Erythroblast (primary cell): Measurements from ENCODE around the gene SLC39A13.

Source experiments
- DNase-seq, 2 experiments: peaks; one replicate each; lab custom pipeline; 2025; lab: John Stamatoyannopoulos, UW
- GATA1 ChIP-seq: IDR thresholded peaks from 2 replicates; pipeline ENCODE4 v1.6.1; 2011; ENCODE audit warnings: low read depth, mild to moderate bottlenecking, control low read depth, low read length, moderate library complexity
- POLR2A ChIP-seq: IDR thresholded peaks from 2 replicates; pipeline ENCODE4 v1.6.1; 2011; ENCODE audit warnings: mild to moderate bottlenecking, low read length

SLC39A13 gene

DNA sequence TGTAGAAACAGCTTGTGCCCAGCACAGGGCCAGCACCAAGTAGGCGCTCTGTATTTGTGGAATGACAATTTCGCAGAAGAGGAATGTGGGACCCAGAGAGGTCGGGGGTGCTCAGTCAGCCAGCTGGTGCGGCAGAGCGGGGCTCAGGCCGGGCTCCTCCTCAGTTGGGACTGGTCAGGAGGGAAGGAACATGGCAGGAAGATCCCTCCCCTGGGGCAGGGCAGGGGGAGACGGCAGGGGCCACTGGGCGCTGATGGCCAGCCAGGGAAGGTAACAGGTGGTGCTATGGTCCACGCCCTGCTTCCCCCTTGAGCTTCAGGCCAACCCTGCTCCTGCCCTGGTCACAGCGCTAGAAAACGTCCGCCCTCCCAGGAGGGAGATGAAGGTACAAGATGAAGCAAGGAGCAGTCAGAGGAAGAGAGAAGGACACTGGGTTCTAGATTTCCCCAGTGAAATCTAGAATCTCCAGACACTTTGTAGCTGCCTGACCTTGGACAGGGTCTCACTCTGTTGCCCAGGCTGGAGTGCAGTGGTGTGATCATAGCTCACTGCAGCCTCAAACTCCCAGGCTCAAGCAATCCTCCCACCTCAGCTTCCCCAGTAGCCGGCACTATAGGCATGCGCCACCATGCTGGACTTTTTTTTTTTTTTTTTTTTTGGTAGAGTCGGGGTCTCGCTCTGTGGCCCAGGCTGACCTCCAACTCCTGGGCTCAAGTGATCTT lies 16.5 kb upstream of the SLC39A13 start:
- TF ChIP-seq POLR2A (no peak), GATA1 (no peak)
- DNase-seq: no peak

DNA sequence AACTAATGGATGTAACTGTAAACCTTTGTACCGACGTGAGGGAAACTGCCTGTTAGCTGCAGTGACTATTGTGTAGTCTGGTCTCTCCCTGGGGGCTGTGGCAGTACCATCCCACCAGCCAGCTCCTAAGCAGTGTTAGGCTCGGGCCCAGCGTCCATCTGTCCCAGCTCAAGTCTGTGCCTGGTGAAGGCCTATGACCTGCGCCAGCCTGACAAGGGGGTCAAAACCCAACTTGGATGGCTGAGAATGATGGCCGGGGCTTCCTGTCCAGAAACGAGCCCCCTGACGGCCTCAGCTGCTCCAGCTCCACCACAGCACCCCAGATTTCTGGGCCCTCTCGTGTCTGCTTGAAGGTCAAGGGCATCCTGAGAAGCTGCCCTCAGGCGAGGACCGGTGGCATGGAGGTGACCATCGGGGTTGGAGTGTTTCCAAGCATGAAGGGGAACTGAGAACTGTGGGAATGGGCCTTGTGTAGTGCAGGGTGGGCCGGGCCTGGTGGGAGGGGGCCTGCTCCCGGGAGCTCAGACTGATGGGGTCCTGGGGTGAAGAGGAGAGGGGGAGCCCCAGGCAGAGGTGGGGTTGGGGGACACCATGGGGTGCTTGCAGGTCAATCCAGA lies 15.7 kb upstream of the SLC39A13 start:
- TF ChIP-seq GATA1 (no peak), POLR2A (no peak)
- DNase-seq: no peak

DNA sequence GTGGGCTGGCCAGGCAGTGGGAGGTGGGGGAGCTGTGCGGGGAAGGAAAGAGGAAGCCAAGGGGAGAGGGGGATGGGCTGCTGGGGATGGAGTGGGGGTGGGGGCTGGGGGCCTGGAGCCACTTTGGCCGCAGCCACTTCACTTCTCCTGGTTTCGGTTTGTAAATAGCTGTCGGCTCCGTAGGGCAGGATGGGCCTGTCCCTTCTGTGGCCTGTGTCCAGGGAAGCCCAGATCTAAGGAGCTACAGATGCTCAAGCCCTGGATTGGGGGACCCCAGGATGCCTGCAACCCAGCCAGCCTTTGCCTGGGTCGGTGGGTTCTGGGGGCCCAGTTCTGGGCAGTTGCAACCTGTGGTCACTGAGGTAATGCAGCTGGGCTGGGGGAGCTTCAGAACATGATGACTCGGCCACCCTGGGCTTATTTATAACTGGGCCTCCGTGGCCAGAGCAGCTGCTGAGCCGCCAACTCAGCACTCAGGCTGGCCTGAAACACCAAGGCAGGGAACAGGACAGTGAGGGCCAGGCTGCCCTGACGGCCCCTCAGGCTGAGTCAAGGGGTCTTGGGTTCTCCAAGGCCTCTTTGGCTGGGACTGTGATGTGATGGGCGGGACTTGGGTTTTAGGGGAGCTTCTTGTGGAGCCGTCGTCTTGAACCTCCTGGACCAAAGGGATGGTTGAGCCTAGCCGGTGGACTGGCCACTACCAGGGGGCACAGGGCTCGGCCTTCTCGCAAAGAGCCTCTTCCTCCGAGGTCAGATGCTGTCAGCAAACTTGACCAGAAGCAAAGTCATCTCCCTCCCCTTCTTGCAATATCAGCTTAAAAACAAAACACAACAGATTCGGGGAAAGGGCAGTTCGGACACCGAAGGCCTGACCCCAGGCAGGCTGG lies 15.0 kb upstream of the SLC39A13 start:
- no peak for DNase-seq
- TF ChIP-seq POLR2A: no peak
- no peak for TF ChIP-seq GATA1

DNA sequence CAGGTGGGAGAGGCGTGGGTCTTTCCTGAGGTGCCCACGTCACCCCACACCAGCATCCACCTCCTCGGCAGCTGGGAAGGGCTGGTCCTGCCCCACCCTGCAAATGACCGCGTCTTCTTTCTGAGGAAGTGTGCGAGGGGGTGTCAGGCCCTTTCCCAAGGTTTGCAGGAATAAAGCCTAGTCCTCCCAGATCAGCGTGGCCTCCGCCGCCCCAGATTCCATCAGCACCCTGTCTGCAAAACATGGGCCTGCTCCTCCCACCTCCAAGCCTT lies 14.4 kb upstream of the SLC39A13 start:
- TF ChIP-seq POLR2A (no peak), GATA1 (no peak)
- DNase-seq: no peak

DNA sequence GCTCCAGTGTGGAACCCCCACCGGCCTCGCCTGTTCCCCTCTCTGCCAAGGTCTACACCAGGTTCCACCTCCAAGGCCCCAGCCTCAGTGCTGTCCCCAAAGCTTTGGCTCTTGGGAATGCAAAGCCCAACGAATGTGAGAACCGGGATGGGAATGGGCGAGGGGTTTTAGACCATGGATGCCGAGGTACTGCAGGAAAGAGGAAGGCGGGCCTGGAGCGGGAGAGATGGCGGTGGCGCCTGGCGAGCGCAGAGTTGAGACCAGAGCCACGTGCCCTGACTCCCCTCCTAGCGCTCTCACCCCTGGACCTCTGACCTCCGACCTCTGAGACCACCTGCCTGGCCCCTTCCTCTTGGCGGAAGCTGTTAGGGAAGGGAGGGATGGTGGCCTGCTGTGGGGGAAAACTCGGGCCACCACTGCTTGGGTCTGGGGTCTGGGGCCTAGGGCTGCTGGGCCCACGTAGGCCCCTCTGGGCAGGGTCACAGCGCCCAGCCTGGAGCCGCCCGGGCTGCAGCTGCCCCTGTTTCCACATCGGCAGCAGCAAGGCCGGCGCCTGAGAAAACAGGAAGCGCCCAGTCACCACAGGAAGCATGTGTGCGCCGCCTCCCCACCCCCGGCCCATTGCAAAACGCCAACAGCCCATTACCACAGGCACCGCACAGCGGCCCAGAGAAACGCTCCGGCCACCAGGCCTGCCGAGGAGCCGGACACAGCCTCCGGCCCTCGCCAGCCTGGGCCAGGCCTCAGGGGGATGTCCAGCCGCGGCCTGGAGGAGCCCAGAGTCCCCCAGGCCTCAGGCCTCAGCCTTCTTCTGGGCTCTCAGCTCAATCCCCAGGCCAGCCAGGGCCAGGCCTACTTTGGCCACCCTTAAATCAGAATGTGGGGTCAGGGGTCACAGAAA lies 13.8 kb upstream of the SLC39A13 start:
- TF ChIP-seq GATA1 (no peak), POLR2A (no peak)
- peak; percentile 21 to 39 for DNase-seq

DNA sequence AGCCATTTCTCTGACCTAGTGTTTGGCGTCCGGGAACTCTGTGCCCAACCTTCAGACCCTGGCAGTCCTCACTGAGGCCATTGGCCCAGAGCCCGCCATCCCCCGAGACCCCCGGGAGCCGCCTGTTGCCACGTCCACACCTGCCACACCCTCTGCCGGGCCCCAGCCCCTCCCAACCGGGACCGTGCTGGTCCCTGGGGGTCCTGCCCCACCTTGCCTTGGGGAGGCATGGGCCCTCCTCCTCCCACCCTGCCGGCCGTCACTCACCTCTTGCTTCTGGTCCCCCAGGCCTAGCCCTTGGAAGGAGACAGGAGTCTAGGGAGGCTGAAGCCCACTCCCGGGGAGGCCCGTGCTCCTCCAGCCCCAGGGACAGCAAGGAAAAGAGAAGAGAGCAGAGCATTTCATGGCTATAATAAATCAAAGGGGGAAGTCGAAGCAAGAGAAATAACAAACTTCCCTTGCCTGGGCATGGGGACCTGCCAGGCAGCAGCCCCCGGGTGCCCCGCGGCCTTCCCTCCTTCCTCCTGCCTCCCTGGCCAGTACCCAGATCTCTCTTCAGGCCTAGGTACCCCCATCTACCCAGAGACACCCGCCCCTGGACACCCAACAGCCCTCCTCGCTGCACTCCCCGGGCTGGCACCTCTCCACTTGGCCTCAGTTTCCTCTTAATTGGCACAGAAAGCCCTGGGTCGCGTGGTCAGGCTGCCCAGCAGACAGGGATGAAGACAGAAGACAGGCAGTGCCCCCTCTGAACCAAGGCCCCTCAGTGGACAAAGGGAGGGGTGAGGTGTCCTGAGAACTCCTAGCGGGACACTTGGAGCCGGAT lies 13.0 kb upstream of the SLC39A13 start:
- TF ChIP-seq POLR2A (no peak), GATA1 (no peak)
- no peak for DNase-seq

DNA sequence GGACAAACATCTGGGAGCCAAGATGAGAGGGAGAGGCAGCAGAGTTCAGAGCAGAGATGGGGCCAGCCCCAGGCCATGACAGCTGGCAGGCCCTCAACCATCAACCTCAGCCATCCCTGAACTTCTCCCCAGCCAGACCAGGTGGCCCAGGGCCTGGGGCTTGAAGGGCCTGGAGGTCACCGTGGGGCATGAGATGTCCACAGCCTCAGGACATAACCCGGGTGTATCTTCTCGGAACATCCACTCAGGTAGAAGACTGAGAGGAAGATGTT lies 12.4 kb upstream of the SLC39A13 start:
- no peak for DNase-seq
- TF ChIP-seq GATA1: no peak
- no peak for TF ChIP-seq POLR2A

DNA sequence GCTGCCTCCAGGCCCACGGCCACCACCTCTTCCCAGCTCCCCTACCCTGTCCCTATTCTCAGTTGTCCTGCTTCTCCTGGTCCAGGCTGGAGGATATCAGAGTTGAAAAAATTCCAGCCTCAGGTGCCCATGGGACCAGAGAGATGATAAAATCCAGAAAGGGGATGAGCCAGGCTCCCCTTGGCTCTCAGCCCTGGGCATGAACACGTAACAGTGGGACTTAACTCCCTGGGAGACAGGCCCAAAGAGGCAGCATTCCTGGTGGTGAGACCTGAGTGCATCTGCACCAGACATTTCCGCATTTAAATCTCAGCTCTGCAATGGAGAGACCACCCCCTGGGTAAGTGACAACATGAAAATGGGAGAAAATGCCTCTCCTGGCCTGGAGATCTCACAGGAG lies 10.4 kb upstream of the SLC39A13 start:
- no peak for DNase-seq
- TF ChIP-seq GATA1 (no peak), POLR2A (no peak)

DNA sequence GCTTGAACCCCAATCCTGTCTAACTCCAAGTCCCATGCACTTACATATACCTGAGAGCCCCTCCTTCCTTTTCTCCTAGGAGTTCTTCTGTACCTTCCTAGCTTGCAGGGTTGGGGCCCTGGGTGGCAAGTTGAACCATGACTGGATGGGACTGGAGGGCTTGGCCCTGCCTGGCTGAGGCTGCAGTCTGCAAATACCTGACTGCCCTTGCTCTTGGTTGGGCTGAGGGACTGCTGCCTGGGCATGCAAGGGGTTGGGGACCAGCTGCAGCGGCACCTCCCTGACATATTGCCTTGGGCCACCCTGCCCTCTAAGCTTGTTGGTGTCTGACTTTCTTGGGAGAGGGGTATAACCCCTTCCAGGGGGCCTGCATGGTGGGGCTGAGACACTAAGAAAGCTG lies 9.8 kb upstream of the SLC39A13 start:
- TF ChIP-seq POLR2A (no peak), GATA1 (no peak)
- DNase-seq: no peak

DNA sequence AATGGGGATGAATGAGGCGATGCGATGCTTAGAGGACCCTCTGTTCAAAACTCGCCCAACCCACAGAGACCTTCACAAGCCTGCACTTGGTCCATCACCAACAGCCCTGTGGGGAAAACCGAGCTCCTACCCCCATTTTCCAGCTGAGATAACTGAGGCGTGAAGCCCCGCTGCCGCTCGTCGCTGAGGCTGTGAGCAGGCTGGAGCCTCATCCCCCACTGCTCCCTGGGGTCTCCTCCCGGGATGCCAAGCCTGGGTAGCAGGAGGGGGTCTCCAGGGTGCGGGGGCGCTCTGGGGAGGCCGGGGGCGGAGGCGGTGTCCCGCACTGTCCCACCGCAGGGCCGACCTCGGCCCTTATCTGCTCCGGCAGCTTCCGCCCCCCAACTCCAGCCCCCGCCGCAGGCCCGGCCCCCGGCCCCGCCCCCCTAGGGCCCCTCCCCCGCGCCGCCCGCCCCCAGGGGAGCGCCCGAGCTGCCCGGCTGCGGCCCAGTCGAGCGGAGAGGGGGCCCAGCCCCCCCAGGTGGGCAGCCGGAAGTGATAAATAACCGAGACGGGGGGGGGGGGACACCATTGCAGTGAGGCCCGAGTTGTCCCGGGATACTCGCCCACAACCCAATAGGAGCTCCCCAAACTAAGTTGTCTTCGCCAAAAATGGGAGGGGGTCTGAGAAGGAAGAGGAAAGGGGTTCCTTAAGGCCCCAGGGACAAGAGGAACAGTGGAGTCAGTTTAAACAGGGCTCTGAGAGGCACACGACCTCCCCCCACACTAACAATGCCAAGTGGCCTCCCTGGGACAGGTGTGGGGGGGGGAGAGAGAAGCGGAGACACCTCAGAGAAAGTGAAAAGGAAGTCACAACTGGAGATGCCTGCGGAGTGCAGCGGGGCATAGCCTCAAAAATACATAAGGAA lies 8.3 kb upstream of the SLC39A13 start:
- peak; percentile 31 to 40 for DNase-seq

DNA sequence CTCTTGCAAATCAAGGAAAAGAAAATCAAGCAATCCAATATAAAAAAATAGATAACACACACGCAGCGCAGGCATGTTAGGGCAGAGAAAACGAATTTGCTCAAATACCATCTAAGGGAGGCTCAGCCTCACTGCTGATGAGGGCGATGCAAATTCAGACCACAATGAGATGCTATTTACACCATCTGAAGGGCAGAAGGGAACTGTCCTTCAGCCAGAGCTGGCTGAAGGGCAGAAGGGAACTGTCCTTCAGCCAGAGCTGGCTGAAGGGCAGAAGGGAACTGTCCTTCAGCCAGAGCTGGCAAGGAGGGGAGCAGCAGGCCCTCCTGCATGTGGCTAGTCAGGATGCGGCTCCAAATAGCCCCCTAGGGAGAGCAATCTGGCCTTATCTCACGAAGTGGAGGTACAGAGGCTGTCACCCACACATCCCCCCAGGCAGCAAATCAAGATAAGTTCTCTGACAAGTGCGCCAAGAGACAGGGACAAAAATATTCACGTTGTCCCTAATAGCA lies 7.6 kb upstream of the SLC39A13 start:
- no peak for TF ChIP-seq POLR2A
- no peak for TF ChIP-seq GATA1
- DNase-seq: peak in 1 of 2 experiments; percentile 39

More for the DNA sequence above, 8.3 kb upstream of the SLC39A13 start:
- TF ChIP-seq GATA1 (no peak), POLR2A (no peak)

DNA sequence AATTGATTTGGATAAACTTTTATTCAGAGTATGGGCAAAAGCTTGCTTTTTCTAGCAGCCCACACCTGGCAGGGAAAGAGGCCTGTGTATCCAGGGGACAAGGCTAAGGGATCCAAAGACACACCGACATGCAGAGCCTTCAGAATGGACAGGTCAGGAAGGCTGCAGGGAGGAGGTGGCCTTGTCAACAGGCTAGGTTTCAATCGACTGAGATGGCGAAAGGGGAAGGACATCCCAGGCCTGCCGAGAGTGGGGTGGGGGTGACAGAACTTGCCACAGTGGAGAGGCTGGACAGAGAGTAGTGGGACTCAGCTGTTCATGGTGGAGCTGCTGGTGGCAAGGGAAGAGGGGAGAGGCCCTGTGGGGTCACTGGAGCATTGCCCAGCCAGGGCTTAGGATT lies 5.3 kb upstream of the SLC39A13 start:
- TF ChIP-seq GATA1 (no peak), POLR2A (no peak)
- DNase-seq: no peak
